NCI-H146 (cell line): ENCODE data around the gene HAGHL.

Source experiments
- DNase-seq: peaks from one replicate; lab custom pipeline; 2025; lab: John Stamatoyannopoulos, UW

The HAGHL gene

GRCh38 chr16:708019-708418, 18.9 kb upstream of the HAGHL start:
- DNase-seq: no peak

GRCh38 chr16:708959-709358, 17.9 kb upstream of the HAGHL start:
- no peak for DNase-seq

GRCh38 chr16:709566-710499, 17.1 kb upstream of the HAGHL start:
- DNase-seq: peak; percentile 95

DNA sequence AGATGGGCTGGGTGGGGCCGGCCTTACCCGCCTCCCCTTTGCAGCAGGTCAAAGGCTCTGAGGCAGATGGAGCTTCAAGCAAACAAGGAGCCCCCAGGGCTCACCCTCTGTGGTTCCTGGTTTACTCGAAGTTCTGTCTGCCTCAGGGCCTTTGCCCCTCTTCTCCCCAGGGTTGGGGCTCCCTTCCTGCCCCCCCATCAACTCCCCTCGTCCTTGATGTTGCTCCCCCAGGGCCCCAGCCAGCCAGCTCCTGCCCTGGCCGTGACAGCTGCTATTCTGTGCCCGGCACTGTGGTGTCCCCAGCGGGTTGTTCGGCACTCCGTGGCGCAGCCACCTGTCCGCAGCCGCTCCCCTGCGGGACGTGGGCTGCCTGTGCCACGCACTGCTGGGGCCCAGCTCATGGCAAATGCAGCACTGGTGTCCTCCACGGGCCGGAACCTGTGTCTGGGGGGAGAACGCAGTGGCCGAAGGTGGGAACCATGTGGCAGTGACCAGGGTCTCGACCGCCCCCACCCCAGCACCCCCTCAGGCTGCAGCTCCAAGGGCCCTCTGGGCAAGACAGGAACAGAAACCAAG, 16.3 kb upstream of the HAGHL start:
- peak; percentile 48 for DNase-seq

GRCh38 chr16:711084-711483, 15.8 kb upstream of the HAGHL start:
- DNase-seq: no peak

DNA sequence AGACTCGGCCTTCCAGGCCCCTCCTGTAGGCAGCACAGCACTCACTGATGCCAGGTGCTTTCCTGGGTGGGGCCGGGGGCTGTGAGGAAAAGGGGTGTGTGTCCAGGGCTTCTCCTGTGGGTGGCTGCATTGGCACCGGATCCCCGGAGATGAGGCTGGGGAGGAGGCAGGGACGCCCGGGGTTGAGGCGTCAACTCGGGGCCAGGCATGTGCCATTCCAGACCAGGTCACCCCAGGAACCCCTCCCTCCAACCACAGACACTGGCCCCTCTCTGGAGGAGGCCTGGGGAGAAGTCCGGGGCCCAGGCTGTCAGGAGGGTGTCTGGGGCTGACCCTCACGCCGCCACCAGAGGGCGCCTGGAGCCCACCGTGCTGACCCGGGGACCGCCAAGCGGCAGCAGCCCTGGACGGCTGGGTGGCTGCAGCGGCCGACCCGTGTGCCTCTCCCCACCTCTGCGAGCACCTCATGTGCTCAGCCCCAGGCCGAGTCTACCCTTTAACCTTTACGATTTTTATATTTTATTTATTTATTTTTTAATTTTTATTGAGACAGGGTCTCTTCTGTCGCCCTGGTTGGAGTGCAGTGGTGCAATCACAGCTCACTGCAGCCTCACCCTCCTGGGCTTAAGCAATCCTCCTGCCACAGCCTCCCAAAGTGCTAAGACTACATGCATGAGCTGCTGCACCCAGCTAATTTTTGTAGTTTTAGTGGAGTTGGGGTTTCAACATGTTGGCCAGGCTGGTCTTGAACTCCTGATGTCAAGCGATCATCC, 15.2 kb upstream of the HAGHL start:
- DNase-seq: peak; percentile 76

DNA sequence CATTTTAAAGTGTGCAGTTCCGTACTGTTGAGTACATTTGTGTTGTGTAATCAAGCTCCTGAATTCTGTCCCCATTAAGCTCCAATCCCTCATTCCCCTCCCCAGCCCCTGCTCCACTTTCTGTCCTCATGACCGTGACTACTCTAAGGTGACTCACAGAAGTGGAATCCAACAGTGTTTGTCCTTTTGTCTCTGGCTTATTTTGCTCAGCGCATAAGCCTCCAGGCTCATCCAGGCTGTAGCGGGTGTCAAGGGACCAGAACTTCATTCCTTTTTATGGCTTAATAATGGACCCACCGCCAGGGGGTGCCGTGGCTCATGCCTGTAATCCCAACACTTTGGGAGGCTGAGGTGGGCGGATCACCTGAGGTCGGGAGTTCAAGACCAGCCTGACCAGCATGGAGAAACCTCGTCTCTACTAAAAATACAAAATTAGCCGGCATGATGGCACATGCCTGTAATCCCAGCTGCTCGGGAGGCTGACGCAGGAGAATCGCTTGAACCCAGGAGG, 14.1 kb upstream of the HAGHL start:
- peak; percentile 61 for DNase-seq

GRCh38 chr16:714079-714478, 12.8 kb upstream of the HAGHL start:
- DNase-seq: no peak

DNA sequence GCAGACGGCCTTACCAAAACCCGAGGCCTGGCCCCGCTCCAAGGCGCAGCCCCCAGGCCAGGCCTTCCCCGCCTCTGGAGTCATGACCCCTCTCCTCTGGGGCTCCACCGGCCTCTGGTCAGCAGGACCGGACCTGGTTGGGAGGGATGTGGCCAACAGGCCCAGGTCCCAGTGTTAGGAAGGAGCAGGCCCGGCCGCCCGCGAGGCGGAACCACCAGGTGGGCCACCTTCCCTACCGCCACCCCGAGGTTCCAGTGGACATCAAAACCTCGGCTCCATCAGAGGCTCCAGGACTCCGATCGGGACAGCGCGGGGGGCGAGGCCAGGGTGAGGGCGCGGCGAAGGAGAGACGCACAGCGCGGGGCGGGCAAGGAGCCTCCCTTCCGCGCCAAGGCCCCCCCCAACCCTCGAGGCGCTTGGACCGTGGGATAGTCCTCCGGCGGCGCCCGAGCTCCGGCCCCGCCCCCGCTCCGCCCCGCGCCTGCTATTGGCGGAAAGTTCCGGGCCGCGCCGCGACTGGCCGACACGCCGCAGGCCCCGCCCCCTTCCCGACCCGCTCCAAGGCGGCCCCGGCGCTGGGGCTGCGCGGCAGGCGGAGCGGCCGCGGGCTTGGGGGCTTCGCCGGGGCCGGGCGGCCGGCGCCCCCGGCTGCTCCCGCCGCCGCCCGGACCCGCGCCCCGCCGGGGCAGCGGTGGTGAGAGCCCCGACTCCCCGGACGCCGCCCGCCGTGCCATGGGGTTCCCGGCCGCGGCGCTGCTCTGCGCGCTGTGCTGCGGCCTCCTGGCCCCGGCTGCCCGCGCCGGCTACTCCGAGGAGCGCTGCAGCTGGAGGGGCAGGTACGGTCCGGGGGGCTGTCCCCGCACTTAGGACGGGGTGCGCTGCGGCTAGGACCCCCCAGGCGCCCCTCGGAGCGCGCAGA, 12.1 kb upstream of the HAGHL start, which contains the start of gene METRN:
Gene METRN (plus strand): TSS at position 561 of the 919 bp plus-strand sequence. CDS start 172 bp downstream, at position 733.
- DNase-seq: peak; percentile 87

- peak; percentile 47 for DNase-seq
These were observed 11.3 kb upstream of the HAGHL start for GRCh38 chr16:715477-716199.

GRCh38 chr16:716200-716568, 10.7 kb upstream of the HAGHL start:
- peak; percentile 77 for DNase-seq

GRCh38 chr16:716768-717325, 10.1 kb upstream of the HAGHL start:
- DNase-seq: no peak

DNA sequence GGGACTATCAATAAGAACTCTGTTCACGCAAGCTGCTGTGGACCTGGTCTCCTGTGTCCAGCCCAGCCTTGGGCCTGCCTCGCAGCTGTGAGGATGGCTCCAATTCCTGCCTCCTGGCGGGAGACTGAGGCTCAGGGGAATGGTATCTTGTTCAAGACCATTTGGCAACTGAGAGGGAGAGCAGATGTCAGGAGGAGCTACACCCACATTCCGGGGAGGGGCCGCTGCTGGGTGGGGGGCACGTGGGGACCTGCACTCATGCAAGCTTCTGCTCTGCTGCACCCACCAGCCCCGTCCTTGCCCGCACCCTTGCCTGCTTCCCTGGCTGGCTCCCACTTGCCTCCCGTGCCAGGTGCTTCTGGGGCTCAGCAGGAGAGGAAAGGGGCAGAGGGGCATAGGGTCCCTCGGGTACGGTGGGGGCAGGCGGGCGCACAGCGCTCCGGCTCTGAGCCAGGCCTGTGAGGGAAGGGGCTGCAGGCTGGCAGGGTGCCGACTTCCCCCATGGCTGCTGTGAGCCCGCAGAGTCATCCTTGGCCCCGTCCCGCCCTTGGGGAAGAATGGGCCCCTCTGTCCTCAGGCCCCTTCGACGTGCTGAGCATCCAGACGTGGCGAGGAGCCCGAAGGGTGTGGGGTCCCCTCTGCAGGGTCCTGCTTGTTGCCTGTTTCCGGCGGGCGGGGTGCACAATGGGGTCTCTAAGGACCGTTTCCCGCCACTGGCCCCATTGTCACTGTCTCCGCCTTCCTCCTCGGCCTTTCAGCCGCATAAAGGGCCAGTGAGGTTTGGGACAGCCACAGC, 9.3 kb upstream of the HAGHL start:
- no peak for DNase-seq

GRCh38 chr16:718389-718788, 8.5 kb upstream of the HAGHL start:
- no peak for DNase-seq

- no peak for DNase-seq
These were observed 8.0 kb upstream of the HAGHL start for GRCh38 chr16:718922-719321.

- peak; percentile 90 for DNase-seq
These were observed 7.0 kb upstream of the HAGHL start for GRCh38 chr16:719815-720446.

DNA sequence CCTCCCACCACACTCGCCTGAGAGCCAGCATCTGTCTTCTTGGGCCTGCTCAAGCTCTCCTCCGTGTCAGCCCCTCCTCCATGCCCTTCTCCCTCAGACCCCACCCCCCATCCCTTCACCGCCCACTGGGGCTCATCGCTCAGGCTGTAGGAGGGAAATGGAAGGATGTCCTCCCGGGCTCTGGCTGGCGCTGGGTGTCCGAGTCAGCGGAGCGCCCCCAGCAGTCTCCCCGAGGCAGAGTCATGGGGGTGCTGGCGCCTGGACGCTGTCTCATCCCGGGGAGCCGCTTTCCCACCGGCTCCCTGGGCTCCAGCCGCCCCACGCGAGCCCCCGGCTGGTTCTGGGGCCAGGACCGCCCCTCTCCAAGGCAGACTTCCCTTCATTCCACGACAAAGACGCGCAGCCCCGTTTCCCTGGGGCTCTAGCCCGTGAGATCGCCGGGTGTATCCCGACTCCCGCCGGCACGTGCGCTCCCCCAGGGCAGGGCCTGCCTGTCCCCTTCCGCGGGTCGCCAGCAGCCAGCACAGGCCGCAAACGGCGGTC, 6.4 kb upstream of the HAGHL start:
- peak; percentile 93 for DNase-seq

GRCh38 chr16:720990-721764, 5.7 kb upstream of the HAGHL start, which contains the start of gene ANTKMT:
TSS of gene ANTKMT (plus strand) at chr16:721146. CDS start at chr16:721275, 129 bp downstream.
- peak; percentile 94 for DNase-seq
